ENCODE data around the gene ANKRD26. TPM values are rescaled to one million over a fixed set of nuclear protein-coding genes. Genes with fewer than 3 reads are reported as not detected.

The ANKRD26 gene
- total and polyA plus RNA-seq, 4 donors, result 0.81 to 5.9 (median 4.2) TPM

GRCh38 chr10:26983156-26983555 is 117.1 kb downstream of the ANKRD26 start:
- Histone ChIP-seq H3K27me3 (ENCODE audit: control insufficient read depth in 4 of 4, insufficient read depth in 4 of 4, low read length in 3 of 4) (no peaks in the 10 kb centered on the region), H3K9ac (ENCODE audit: low read depth in 1 of 2, low read length in 2 of 2) (no peak overlapping the region), H3K4me3 (ENCODE audit: low read depth in 1 of 3, low read length in 3 of 3) (no peak overlapping the region), H3K27ac (ENCODE audit: low read depth in 1 of 2, low read length in 2 of 2) (no peak overlapping the region), H3K4me1 (ENCODE audit: control insufficient read depth in 4 of 4, insufficient read depth in 4 of 4, low read length in 3 of 4) (no peaks in the 10 kb centered on the region), H3K36me3 (ENCODE audit: control insufficient read depth in 4 of 4, insufficient read depth in 3 of 4, low read depth in 1 of 4, low read length in 3 of 4) (peaks cover 0 to 4% (median 1%) of the 10 kb centered on the region in 4 donors), H3K9me3 (ENCODE audit: control insufficient read depth in 4 of 4, low read length in 3 of 4) (no peaks in the 10 kb centered on the region)
- TF ChIP-seq RXRA (IDR thresholded peaks at IDR 0.05) (no peak), FOXA2 (IDR thresholded peaks at IDR 0.05) (no peak), GABPA (IDR thresholded peaks at IDR 0.05 in 1 of 2, conservative IDR thresholded peaks at IDR 0.05 in 1 of 2) (no peak), CTCF (IDR thresholded peaks at IDR 0.05; ENCODE audit: low read depth, low read length, missing input control) (no peak), HNF4A (conservative IDR thresholded peaks at IDR 0.05) (no peak), JUND (IDR thresholded peaks at IDR 0.05) (no peak)
- WGBS, result 89% methylated on average over 1 of the region's 1 CpG
- no peak for DNase-seq (ENCODE audit: low spot score)

GRCh38 chr10:26982058-26982457 is 118.2 kb downstream of the ANKRD26 start:
- Histone ChIP-seq H3K4me1 (ENCODE audit: control insufficient read depth in 4 of 4, insufficient read depth in 4 of 4, low read length in 3 of 4) (no peaks in the 10 kb centered on the region), H3K9me3 (ENCODE audit: control insufficient read depth in 4 of 4, low read length in 3 of 4) (no peaks in the 10 kb centered on the region), H3K36me3 (ENCODE audit: control insufficient read depth in 4 of 4, insufficient read depth in 3 of 4, low read depth in 1 of 4, low read length in 3 of 4) (peaks cover 0 to 4% (median 1%) of the 10 kb centered on the region in 4 donors), H3K27ac (ENCODE audit: low read depth in 1 of 2, low read length in 2 of 2) (no peak overlapping the region), H3K27me3 (ENCODE audit: control insufficient read depth in 4 of 4, insufficient read depth in 4 of 4, low read length in 3 of 4) (no peaks in the 10 kb centered on the region), H3K9ac (ENCODE audit: low read depth in 1 of 2, low read length in 2 of 2) (no peak overlapping the region), H3K4me3 (ENCODE audit: low read depth in 1 of 3, low read length in 3 of 3) (no peak overlapping the region)
- no peak for DNase-seq (ENCODE audit: low spot score)
- TF ChIP-seq YY1 (IDR thresholded peaks at IDR 0.05) (no peak), RAD21 (IDR thresholded peaks at IDR 0.05) (no peak), MAX (IDR thresholded peaks at IDR 0.05) (no peak), REST (IDR thresholded peaks at IDR 0.05) (no peak), GABPA (IDR thresholded peaks at IDR 0.05 in 1 of 2, conservative IDR thresholded peaks at IDR 0.05 in 1 of 2) (no peak), FOXA1 (IDR thresholded peaks at IDR 0.05) (no peak), SP1 (IDR thresholded peaks at IDR 0.05) (no peak), TAF1 (conservative IDR thresholded peaks at IDR 0.05) (no peak), RXRA (IDR thresholded peaks at IDR 0.05) (no peak), FOXA2 (IDR thresholded peaks at IDR 0.05) (no peak), HNF4G (IDR thresholded peaks at IDR 0.05) (no peak), ATF3 (IDR thresholded peaks at IDR 0.05) (no peak), NR2F2 (IDR thresholded peaks at IDR 0.05) (no peak), ZBTB33 (IDR thresholded peaks at IDR 0.05) (no peak), CTCF (IDR thresholded peaks at IDR 0.05; ENCODE audit: low read depth, low read length, missing input control) (no peak), HNF4A (conservative IDR thresholded peaks at IDR 0.05) (no peak), JUND (IDR thresholded peaks at IDR 0.05) (no peak), EGR1 (IDR thresholded peaks at IDR 0.05; ENCODE audit: low read depth in 2 of 2) (no peak)
- 98% methylated on average over 1 of the region's 1 CpG for WGBS

All from liver (tissue), 9 donors.